ENCODE results near the gene MBLAC2. TPM values are rescaled to one million over a fixed set of nuclear protein-coding genes. Genes with fewer than 3 reads are reported as not detected.

The MBLAC2 gene
- total RNA-seq, 2 donors from 2014 or later, result 6.0 to 13.8 TPM

- Histone ChIP-seq H3K27me3 (no peaks in the 10 kb centered on the region), H3K36me3 (replicated peaks in 1 of 2; ENCODE audit: insufficient read depth in 1 of 2, low read depth in 2 of 2) (no peaks in the 10 kb centered on the region), H3K4me1 (peaks cover 5% of the 10 kb centered on the region), H3K4me3 (no peak overlapping the region), H3K9me3 (no peaks in the 10 kb centered on the region), H3K27ac (no peak overlapping the region)
- DNase-seq, result no peak
- intact Hi-C loops (cut with DNase I), result no loop called here
- WGBS, 2 donors, result 94 to 96% methylated on average over 1 of the region's 1 CpG
- no peak for ATAC-seq
- TF ChIP-seq CTCF (IDR thresholded peaks at IDR 0.05) (no peak), POLR2A (IDR thresholded peaks at IDR 0.05) (no peak)
These were observed 35.9 kb upstream of the MBLAC2 start for GRCh38 chr5:90510438-90510837.

GRCh38 chr5:90506221-90506620 is 31.6 kb upstream of the MBLAC2 start:
- no peak for ATAC-seq
- DNase-seq, result no peak
- TF ChIP-seq POLR2A (IDR thresholded peaks at IDR 0.05) (no peak), CTCF (IDR thresholded peaks at IDR 0.05) (no peak)
- no peak overlapping the region for H3K4me3 ChIP-seq
- intact Hi-C loops (cut with DNase I), result no loop called here
- no peaks in the 10 kb centered on the region for H3K9me3 ChIP-seq
- H3K27me3 ChIP-seq, result no peaks in the 10 kb centered on the region
- no peaks in the 10 kb centered on the region for H3K36me3 ChIP-seq (replicated peaks in 1 of 2; ENCODE audit: insufficient read depth in 1 of 2, low read depth in 2 of 2)
- H3K27ac ChIP-seq, result no peak overlapping the region
- H3K4me1 ChIP-seq, result no peaks in the 10 kb centered on the region

- H3K27ac ChIP-seq, result no peak overlapping the region
- no peaks in the 10 kb centered on the region for H3K9me3 ChIP-seq
- no peak for ATAC-seq
- DNase-seq, result no peak
- H3K4me3 ChIP-seq, result no peak overlapping the region
- no peak for TF ChIP-seq POLR2A (IDR thresholded peaks at IDR 0.05)
- no peak for TF ChIP-seq CTCF (IDR thresholded peaks at IDR 0.05)
- intact Hi-C loops (cut with DNase I), result no loop called here
- WGBS, 2 donors, result 78 to 82% methylated on average over 2 of the region's 2 CpGs
- H3K36me3 ChIP-seq (replicated peaks in 1 of 2; ENCODE audit: insufficient read depth in 1 of 2, low read depth in 2 of 2), result no peaks in the 10 kb centered on the region
- no peaks in the 10 kb centered on the region for H3K4me1 ChIP-seq
- H3K27me3 ChIP-seq, result no peaks in the 10 kb centered on the region
These were observed 30.2 kb upstream of the MBLAC2 start for GRCh38 chr5:90504743-90505142.

- WGBS, 2 donors, result 53 to 58% methylated on average over 1 of the region's 1 CpG
- no peak for ATAC-seq
- TF ChIP-seq POLR2A (IDR thresholded peaks at IDR 0.05) (no peak), CTCF (IDR thresholded peaks at IDR 0.05) (no peak)
- no peaks in the 10 kb centered on the region for H3K9me3 ChIP-seq
- no peak overlapping the region for H3K27ac ChIP-seq
- H3K36me3 ChIP-seq (replicated peaks in 1 of 2; ENCODE audit: insufficient read depth in 1 of 2, low read depth in 2 of 2), result no peaks in the 10 kb centered on the region
- no peak overlapping the region for H3K4me3 ChIP-seq
- intact Hi-C loops (cut with DNase I), result no loop called here
- DNase-seq, result no peak
- no peaks in the 10 kb centered on the region for H3K27me3 ChIP-seq
- H3K4me1 ChIP-seq, result no peaks in the 10 kb centered on the region
These were observed 29.0 kb upstream of the MBLAC2 start for GRCh38 chr5:90503596-90503995.

- no peak for TF ChIP-seq POLR2A (IDR thresholded peaks at IDR 0.05)
- TF ChIP-seq CTCF (IDR thresholded peaks at IDR 0.05), result no peak
- WGBS, 2 donors, result 91 to 95% methylated on average over 1 of the region's 1 CpG
- Histone ChIP-seq H3K9me3 (no peaks in the 10 kb centered on the region), H3K4me1 (no peaks in the 10 kb centered on the region), H3K27ac (no peak overlapping the region), H3K4me3 (no peak overlapping the region), H3K27me3 (peaks cover 0 to 3% of the 10 kb centered on the region in 2 donors), H3K36me3 (replicated peaks in 1 of 2; ENCODE audit: insufficient read depth in 1 of 2, low read depth in 2 of 2) (no peaks in the 10 kb centered on the region)
- intact Hi-C loops (cut with DNase I), result no loop called here
- no peak for DNase-seq
- ATAC-seq, result no peak
These were observed 20.6 kb upstream of the MBLAC2 start for GRCh38 chr5:90495146-90495545.

All from body of pancreas (tissue), 4 donors.